Ovary (tissue), 9 donors: ENCODE measurements around the gene CRYBA2. TPM values are rescaled to one million over a fixed set of nuclear protein-coding genes. Genes with fewer than 3 reads are reported as not detected.

ENCODE experiments used
- DNase-seq, 5 donors: peaks; one replicate each; pipeline ENCODE4 v3.0.0-alpha.2; 2019 to 2020
- H3K27ac ChIP-seq, 2 donors: fragments of 200-600 bp; one replicate each; pipeline versions ENCODE4 v1.5.1 to v1.8.0; 2019 to 2022
- H3K27me3 ChIP-seq: fragments of 200-600 bp; one replicate; pipeline ENCODE4 v1.8.0; 2022
- H3K36me3 ChIP-seq: fragments of 200-600 bp; sonication (generic); one replicate; pipeline ENCODE4 v1.5.1; 2019
- H3K4me1 ChIP-seq: one replicate; pipeline ENCODE4 v1.8.1; 2013; ENCODE audit warnings: mild to moderate bottlenecking, moderate library complexity; ENCODE audit not compliant: insufficient read depth
- H3K4me3 ChIP-seq: fragments of 200-600 bp; sonication (generic); one replicate; pipeline ENCODE4 v1.5.1; 2017
- H3K9me3 ChIP-seq, 2 donors: fragments of 200-600 bp in 1 of 2; sonication (generic) in 1 of 2; one replicate each; pipeline versions ENCODE4 v1.5.1 to v1.8.1; 2013 to 2019; ENCODE audit warnings: mild to moderate bottlenecking in 1 of 2, moderate library complexity in 1 of 2
- CTCF ChIP-seq, 3 donors: fragments of 450-650 bp in 2 of 3; fragments of 200-600 bp in 1 of 3; IDR thresholded peaks; one replicate each; pipeline versions ENCODE4 v1.5.1 to v1.8.0; 2016 to 2022; ENCODE audit warnings: antibody characterized with exemption in 3 of 3, mild to moderate bottlenecking in 1 of 3
- EP300 ChIP-seq: sonication (generic); formaldehyde crosslinking; IDR thresholded peaks from one replicate; pipeline ENCODE4 v1.6.1; 2017; ENCODE audit warnings: antibody characterized with exemption
- POLR2A ChIP-seq: fragments of 450-650 bp; IDR thresholded peaks from one replicate; pipeline ENCODE4 v1.6.1; 2017; ENCODE audit warnings: antibody characterized with exemption, mild to moderate bottlenecking, moderate library complexity
- WGBS, 3 donors: extraction: QIAGEN DNeasy Blood & Tissue Kit in 1 of 3; methylation state at CpG; one replicate each; pipeline versions ENCODE4 v1.1.5 to v1.1.7; 2013 to 2017; 5-methylcytosine and 5-hydroxymethylcytosine counted together
- intact Hi-C, 4 donors: fragments of 100-400 bp; cut with DNase I; formaldehyde crosslinking; loops; one replicate each; pipeline versions ENCODE4 v1.11.0 to v1.15.1; 2022 to 2023
- polyA plus RNA-seq, 2 donors: library from polyadenylated mRNA; stranded (reverse); fragments of 200-250 nt in 1 of 2; fragments of 350-450 nt in 1 of 2; fragmentation: Illumina TruSeq in 1 of 2; extraction: RNeasy Lipid Tissue Mini Kit (QIAGEN cat#74804) in 1 of 2; gene quantifications; one replicate each; pipeline ENCODE4 v1.2.3, GENCODE V29; 2013 to 2014
- total RNA-seq, 7 donors: library from RNA; depleted of rRNA in 2 of 7; stranded (reverse); fragments of >200 nt in 2 of 7; fragmentation: NEBNext Ultra II Directional in 3 of 7; extraction: Animal tissue kit (Norgen Biotek cat#: 25700) in 3 of 7; gene quantifications; one replicate each; pipeline versions ENCODE4 v1.1.0 to v1.2.4, GENCODE V29; 2016 to 2023
- donor health status: DM: no; HTN: no; CAD: no; lungs with moderate emphysema.
- donor health status: DM: no; HTN: no; CAD: no.
- donor health status: Bipolar disorder and iron deficiency.
- donor health status: DM: yes; HTN: yes; CAD: no.
- donor health status: DM: no; HTN: no; CAD: no.
- donor health status: DM: yes; HTN: yes; CAD: no.

Gene CRYBA2
- total and polyA plus RNA-seq, 9 donors: not detected

- H3K36me3 ChIP-seq: no peaks in the 10 kb centered on the region
- intact Hi-C loops: no loop called here
- no peak for TF ChIP-seq EP300
- no peak for TF ChIP-seq POLR2A
- TF ChIP-seq CTCF (IDR thresholded peaks at IDR 0.05): no peak
- no peaks in the 10 kb centered on the region for H3K9me3 ChIP-seq
- no peak overlapping the region for H3K4me3 ChIP-seq
- peaks cover 4% of the 10 kb centered on the region for H3K27me3 ChIP-seq
- 7 to 13% (median 10%) methylated on average over 28 of the region's 28 CpGs for WGBS, 3 donors
- no peak overlapping the region for H3K27ac ChIP-seq
- H3K4me1 ChIP-seq: peaks cover 15% of the 10 kb centered on the region
- DNase-seq: no peak
Observed at GRCh38 chr2:218982586-218983262, 10.5 kb downstream of the CRYBA2 start.

GRCh38 chr2:218981881-218982585, 11.2 kb downstream of the CRYBA2 start:
- WGBS, 3 donors: 1% methylated on average over 29 to 69 of the region's 69 CpGs
- peak; percentile 28 to 73 (median 35) for DNase-seq
- no peaks in the 10 kb centered on the region for H3K9me3 ChIP-seq
- peaks cover 15% of the 10 kb centered on the region for H3K4me1 ChIP-seq
- intact Hi-C loops: no loop called here
- H3K36me3 ChIP-seq: no peaks in the 10 kb centered on the region
- peaks cover 3% of the 10 kb centered on the region for H3K27me3 ChIP-seq
- no peak overlapping the region for H3K27ac ChIP-seq
- TF ChIP-seq EP300 (no peak), CTCF (IDR thresholded peaks at IDR 0.05) (no peak)
- H3K4me3 ChIP-seq: peak overlapping the region; percentile 29

- intact Hi-C loops: no loop called here
- Histone ChIP-seq H3K4me3 (no peak overlapping the region), H3K9me3 (no peaks in the 10 kb centered on the region), H3K27ac (no peak overlapping the region), H3K27me3 (no peaks in the 10 kb centered on the region), H3K36me3 (no peaks in the 10 kb centered on the region), H3K4me1 (peaks cover 15% of the 10 kb centered on the region)
- DNase-seq: no peak
- 3 to 5% (median 3%) methylated on average over 36 to 46 of the region's 46 CpGs for WGBS, 3 donors
- no peak for TF ChIP-seq EP300
- no peak for TF ChIP-seq POLR2A
- no peak for TF ChIP-seq CTCF (IDR thresholded peaks at IDR 0.05)
Observed at GRCh38 chr2:218981390-218981880, 11.8 kb downstream of the CRYBA2 start.

- WGBS, 3 donors: 6 to 9% (median 7%) methylated on average over 25 to 26 of the region's 26 CpGs
- no peak overlapping the region for H3K27ac ChIP-seq
- H3K9me3 ChIP-seq: no peaks in the 10 kb centered on the region
- DNase-seq: no peak
- H3K36me3 ChIP-seq: no peaks in the 10 kb centered on the region
- no peaks in the 10 kb centered on the region for H3K27me3 ChIP-seq
- H3K4me3 ChIP-seq: peak overlapping the region; percentile 4
- H3K4me1 ChIP-seq: peaks cover 15% of the 10 kb centered on the region
- intact Hi-C loops: no loop called here
- no peak for TF ChIP-seq CTCF (IDR thresholded peaks at IDR 0.05)
Observed at GRCh38 chr2:218980735-218981389, 12.4 kb downstream of the CRYBA2 start.
